Glutamatergic neuron (in vitro differentiated cells): ENCODE results near the gene PPID. TPM values are rescaled to one million over a fixed set of nuclear protein-coding genes. Genes with fewer than 3 reads are reported as not detected.
"Not testable (repeated sequence)": the region's sequence is repeated elsewhere in the genome, so short reads cannot be mapped to it uniquely, and the experiment has no call there.

ENCODE experiments used
- DNase-seq: peaks from one replicate; pipeline ENCODE4 v3.0.0; 2022
- H3K27ac Mint-ChIP-seq: one replicate; pipeline ENCODE4 v1.8.0; 2020; ENCODE audit warnings: mild to moderate bottlenecking, mixed read lengths, inconsistent platforms; ENCODE audit not compliant: unreplicated experiment
- H3K27me3 Mint-ChIP-seq: one replicate; pipeline ENCODE4 v1.8.0; 2020; ENCODE audit warnings: mild to moderate bottlenecking, moderate library complexity, mixed read lengths, inconsistent platforms; ENCODE audit not compliant: unreplicated experiment
- H3K36me3 Mint-ChIP-seq: one replicate; pipeline ENCODE4 v1.8.0; 2020; ENCODE audit warnings: mild to moderate bottlenecking, mixed read lengths, inconsistent platforms; ENCODE audit not compliant: unreplicated experiment
- H3K4me1 Mint-ChIP-seq: one replicate; pipeline ENCODE4 v1.8.0; 2020; ENCODE audit warnings: mild to moderate bottlenecking, low read depth, mixed read lengths, inconsistent platforms; ENCODE audit not compliant: unreplicated experiment
- H3K4me3 Mint-ChIP-seq: one replicate; pipeline ENCODE4 v1.8.0; 2020; ENCODE audit warnings: mild to moderate bottlenecking, mixed read lengths, inconsistent platforms; ENCODE audit not compliant: unreplicated experiment
- H3K9me3 Mint-ChIP-seq: one replicate; pipeline ENCODE4 v1.8.0; 2020; ENCODE audit warnings: mild to moderate bottlenecking, moderate library complexity, mixed read lengths, inconsistent platforms; ENCODE audit not compliant: unreplicated experiment
- total RNA-seq: library from RNA; stranded (reverse); fragmentation: NEBNext Ultra II Directional; extraction: Animal tissue kit (Norgen Biotek cat#: 25700); gene quantifications from one replicate; pipeline ENCODE4 v1.2.1, GENCODE V29; 2021; ENCODE audit not compliant: unreplicated experiment
- TF ChIP-seq, protein P1 (sequence below): fragments of 200-600 bp; sonication (generic); IDR thresholded peaks from one replicate; pipeline ENCODE4 v1.5.0; 2021; ENCODE audit not compliant: partially characterized antibody, unreplicated experiment

Gene PPID
- total RNA-seq, 1 donor from 2014 or later = 22.1 TPM

DNA sequence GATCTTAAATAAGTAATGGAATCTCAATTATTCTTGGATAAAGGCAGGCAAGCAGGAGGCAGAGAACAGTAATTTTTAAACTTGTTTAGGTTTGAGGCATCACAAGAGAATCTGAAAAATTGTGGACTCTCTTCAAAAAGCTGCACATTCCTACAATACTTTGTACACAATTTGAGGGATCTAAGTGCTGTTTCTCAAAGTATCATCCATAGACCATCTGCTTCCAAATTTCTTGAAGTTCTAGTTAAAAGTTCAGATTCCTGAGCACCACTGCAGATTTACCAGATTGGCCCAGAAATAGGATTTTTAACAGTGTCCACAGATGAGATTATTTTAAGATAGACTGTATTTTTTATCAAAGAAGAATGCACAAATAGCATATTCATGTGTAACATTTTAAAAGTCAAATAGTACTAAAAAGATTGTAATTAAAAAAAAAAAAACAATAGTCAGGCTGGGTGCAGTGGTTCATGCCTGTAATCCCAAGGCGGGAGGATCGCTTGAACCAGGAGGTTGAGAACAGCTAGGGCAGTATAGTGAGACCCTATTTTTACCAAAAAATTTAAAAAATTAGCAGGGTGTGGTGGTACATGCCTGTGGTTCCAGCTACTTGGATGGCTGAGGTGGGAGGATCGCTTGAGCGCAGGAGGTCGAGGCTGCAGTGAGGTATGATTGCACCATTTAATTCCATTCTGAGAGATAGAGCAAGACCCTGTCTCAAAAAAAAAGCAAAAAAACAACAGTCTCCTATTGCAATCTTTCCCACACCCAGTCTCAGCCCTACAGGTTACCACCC is 31.4 kb upstream of the PPID start:
- H3K9me3 Mint-ChIP-seq = peaks cover 1% of the 10 kb centered on the region
- DNase-seq = no peak
- TF ChIP-seq, protein P1, sequence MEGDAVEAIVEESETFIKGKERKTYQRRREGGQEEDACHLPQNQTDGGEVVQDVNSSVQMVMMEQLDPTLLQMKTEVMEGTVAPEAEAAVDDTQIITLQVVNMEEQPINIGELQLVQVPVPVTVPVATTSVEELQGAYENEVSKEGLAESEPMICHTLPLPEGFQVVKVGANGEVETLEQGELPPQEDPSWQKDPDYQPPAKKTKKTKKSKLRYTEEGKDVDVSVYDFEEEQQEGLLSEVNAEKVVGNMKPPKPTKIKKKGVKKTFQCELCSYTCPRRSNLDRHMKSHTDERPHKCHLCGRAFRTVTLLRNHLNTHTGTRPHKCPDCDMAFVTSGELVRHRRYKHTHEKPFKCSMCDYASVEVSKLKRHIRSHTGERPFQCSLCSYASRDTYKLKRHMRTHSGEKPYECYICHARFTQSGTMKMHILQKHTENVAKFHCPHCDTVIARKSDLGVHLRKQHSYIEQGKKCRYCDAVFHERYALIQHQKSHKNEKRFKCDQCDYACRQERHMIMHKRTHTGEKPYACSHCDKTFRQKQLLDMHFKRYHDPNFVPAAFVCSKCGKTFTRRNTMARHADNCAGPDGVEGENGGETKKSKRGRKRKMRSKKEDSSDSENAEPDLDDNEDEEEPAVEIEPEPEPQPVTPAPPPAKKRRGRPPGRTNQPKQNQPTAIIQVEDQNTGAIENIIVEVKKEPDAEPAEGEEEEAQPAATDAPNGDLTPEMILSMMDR = no peak
- no peaks in the 10 kb centered on the region for H3K27me3 Mint-ChIP-seq
- H3K36me3 Mint-ChIP-seq = peaks cover 15% of the 10 kb centered on the region
- H3K4me3 Mint-ChIP-seq = no peak overlapping the region
- no peaks in the 10 kb centered on the region for H3K4me1 Mint-ChIP-seq
- no peak overlapping the region for H3K27ac Mint-ChIP-seq

DNA sequence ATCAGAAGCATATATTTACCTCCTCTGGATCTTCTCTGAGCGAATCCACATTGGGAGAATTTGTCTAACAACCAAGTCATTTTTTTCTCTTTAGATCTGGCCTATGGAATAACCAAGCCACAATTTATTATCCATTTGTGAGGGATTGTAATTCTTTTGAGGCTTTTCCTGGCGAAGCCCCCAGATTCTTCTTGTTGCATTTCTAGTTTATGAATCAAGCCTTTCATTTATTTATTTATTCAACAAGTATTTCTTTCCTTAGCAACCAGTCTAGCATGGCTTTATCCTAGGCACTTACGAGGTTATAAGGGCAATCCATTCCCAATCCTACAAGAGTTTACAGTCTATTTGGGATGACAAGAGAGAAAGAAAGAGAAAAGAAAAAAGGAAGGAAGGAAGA is 27.2 kb upstream of the PPID start:
- H3K4me3 Mint-ChIP-seq = no peak overlapping the region
- TF ChIP-seq, protein P1 = no peak
- H3K36me3 Mint-ChIP-seq = peaks cover 5% of the 10 kb centered on the region
- no peak overlapping the region for H3K27ac Mint-ChIP-seq
- H3K9me3 Mint-ChIP-seq = peaks cover 3% of the 10 kb centered on the region
- no peaks in the 10 kb centered on the region for H3K4me1 Mint-ChIP-seq
- no peaks in the 10 kb centered on the region for H3K27me3 Mint-ChIP-seq
- DNase-seq = no peak

DNA sequence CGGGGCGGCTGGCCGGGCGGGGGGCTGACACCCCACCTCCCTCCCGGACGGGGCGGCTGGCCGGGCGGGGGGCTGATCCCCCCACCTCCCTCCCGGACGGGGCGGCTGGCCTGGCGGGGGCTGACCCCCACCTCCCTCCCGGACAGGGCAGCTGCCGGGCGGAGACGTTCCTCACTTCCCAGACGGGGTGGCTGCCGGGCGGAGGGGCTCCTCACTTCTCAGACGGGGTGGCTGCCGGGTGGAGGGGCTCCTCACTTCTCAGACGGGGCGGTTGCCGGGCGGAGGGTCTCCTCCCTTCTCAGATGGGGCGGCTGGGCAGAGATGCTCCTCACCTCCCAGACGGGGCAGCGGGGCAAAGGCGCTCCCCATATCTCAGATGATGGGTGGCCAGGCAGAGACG is 23.3 kb upstream of the PPID start:
- H3K9me3 Mint-ChIP-seq, DNase-seq: not testable (repeated sequence)

DNA sequence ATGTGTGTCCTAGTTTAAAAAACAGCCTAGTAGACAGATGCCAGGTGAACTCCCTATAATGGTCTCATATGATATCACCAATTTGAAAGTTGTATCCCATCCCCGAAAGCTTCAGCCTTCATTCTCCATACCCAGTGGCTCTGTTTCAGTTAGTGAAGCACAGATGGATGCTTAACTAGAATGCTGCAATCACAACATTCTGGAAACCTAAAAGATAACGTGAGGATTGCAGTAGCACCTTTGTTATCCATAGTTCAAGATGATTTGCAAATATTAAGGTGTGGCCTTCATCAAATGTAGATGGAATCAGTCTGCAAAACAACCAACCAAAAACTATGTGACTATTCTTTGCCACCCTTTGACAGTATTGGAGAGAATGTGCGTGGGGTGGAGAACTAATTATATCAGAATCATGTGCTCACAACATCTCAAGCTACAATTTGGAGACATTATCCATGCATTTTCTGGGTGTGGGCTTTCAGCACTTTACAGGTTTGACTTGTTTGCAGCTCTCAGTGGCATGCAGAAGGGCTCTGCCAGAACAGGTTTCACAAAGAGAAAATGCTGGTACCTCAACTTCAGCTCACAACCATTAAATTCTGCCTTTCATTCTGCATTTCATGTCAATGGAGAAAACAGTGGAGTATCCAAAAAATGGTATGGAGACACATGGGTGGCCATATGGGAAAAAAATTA is 18.3 kb upstream of the PPID start:
- no peak overlapping the region for H3K4me3 Mint-ChIP-seq

More for the DNA sequence above, 23.3 kb upstream of the PPID start:
- H3K4me3 Mint-ChIP-seq, H3K27me3 Mint-ChIP-seq, H3K27ac Mint-ChIP-seq, H3K4me1 Mint-ChIP-seq, H3K36me3 Mint-ChIP-seq: not testable (repeated sequence)

DNA sequence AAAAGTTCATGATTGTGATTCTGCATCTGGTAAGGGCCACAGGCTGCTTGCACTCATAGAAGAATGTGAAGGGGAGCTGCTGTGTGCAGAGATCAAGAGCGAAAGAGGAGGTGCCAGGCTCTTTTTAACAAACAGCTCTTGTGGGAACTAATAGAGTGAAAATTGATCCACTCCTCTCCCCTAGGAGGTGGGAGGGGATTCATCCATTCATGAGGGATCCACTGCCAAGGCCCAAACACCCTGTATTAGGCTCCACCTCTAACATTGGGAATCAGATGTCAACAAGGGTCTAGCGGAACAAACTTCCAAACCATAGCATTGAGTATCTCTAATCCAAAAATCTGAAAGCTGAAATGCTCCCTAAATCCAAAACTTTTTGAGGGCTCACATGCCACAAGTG is 16.4 kb upstream of the PPID start:
- H3K4me3 Mint-ChIP-seq = no peak overlapping the region
- H3K4me1 Mint-ChIP-seq = no peaks in the 10 kb centered on the region
- H3K36me3 Mint-ChIP-seq = no peaks in the 10 kb centered on the region
- H3K27ac Mint-ChIP-seq = no peak overlapping the region
- no peaks in the 10 kb centered on the region for H3K27me3 Mint-ChIP-seq
- no peaks in the 10 kb centered on the region for H3K9me3 Mint-ChIP-seq
- TF ChIP-seq, protein P1 = no peak
- DNase-seq = no peak

More for the DNA sequence above, 18.3 kb upstream of the PPID start:
- DNase-seq = no peak
- peaks cover 3% of the 10 kb centered on the region for H3K9me3 Mint-ChIP-seq
- TF ChIP-seq, protein P1 = no peak
- no peaks in the 10 kb centered on the region for H3K27me3 Mint-ChIP-seq
- no peak overlapping the region for H3K27ac Mint-ChIP-seq
- H3K4me1 Mint-ChIP-seq = no peaks in the 10 kb centered on the region
- H3K36me3 Mint-ChIP-seq = peaks cover 6% of the 10 kb centered on the region
